IMR-90 (cell line): ENCODE measurements around the gene HSPA1A. TPM values are rescaled to one million over a fixed set of nuclear protein-coding genes. Genes with fewer than 3 reads are reported as not detected.

Experiments used
- ATAC-seq: fragments of 200-7000 bp; cut with Tn5 transposase; 2 replicates; pipeline ENCODE4 v1.9.1; 2020; ENCODE audit warnings: low read depth, mild to moderate bottlenecking, moderate library complexity
- BruUV-seq: library from RNA; stranded (reverse); fragments of 400-500 nt; replicated peaks from 2 replicates; lab custom pipeline; 2021; lab: Mats Ljungman, UMichigan
- CTCF ChIA-PET: fragments of 300-600 bp; formaldehyde crosslinking; extraction: SDS; loops from one replicate; lab custom pipeline; 2021; ENCODE audit warnings: antibody characterized with exemption; lab: Yijun Ruan, JAX
- POLR2A ChIA-PET: fragments of 300-600 bp; sonication (Branson Sonifier 250); formaldehyde crosslinking; loops from one replicate; lab custom pipeline; 2022; ENCODE audit warnings: antibody characterized with exemption; ENCODE audit not compliant: unreplicated experiment; lab: Charles Lee
- DNase-seq: peaks from one replicate; pipeline ENCODE4 v3.0.0; 2013
- H2AFZ ChIP-seq: replicated peaks from 2 replicates; pipeline ENCODE3; 2013; ENCODE audit warnings: low read length, mild to moderate bottlenecking; ENCODE audit not compliant: poor library complexity
- H2AK5ac ChIP-seq: 2 replicates; pipeline ENCODE4 v1.6.1; 2013; ENCODE audit warnings: low read depth, low read length, inconsistent platforms
- H2AK9ac ChIP-seq: replicated peaks from 2 replicates; pipeline ENCODE3; 2013; ENCODE audit warnings: mild to moderate bottlenecking, low read depth, low read length, moderate library complexity; ENCODE audit not compliant: poor library complexity
- H2BK120ac ChIP-seq: 2 replicates; pipeline ENCODE4 v1.6.1; 2013; ENCODE audit warnings: low read depth, low read length, inconsistent platforms
- H2BK15ac ChIP-seq: 3 replicates; pipeline ENCODE4 v1.6.1; 2013; ENCODE audit warnings: low read depth, low read length, inconsistent platforms
- H2BK20ac ChIP-seq: 2 replicates; pipeline ENCODE4 v1.6.1; 2013; ENCODE audit warnings: low read depth, mild to moderate bottlenecking, inconsistent platforms, low read length, moderate library complexity
- H2BK5ac ChIP-seq: 2 replicates; pipeline ENCODE4 v1.6.1; 2013; ENCODE audit warnings: mild to moderate bottlenecking, low read depth, low read length, inconsistent platforms; ENCODE audit not compliant: poor library complexity, severe bottlenecking
- H3K14ac ChIP-seq: replicated peaks from 2 replicates; pipeline ENCODE4 v1.6.1; 2013; ENCODE audit warnings: low read depth, low read length, inconsistent platforms
- H3K18ac ChIP-seq: 2 replicates; pipeline ENCODE4 v1.6.1; 2013; ENCODE audit warnings: low read depth, low read length, control low read depth
- H3K23ac ChIP-seq: 2 replicates; pipeline ENCODE4 v1.6.1; 2013; ENCODE audit warnings: low read depth, low read length, inconsistent platforms
- H3K27ac ChIP-seq: 2 replicates; pipeline ENCODE4 v1.5.1; 2013; ENCODE audit warnings: mild to moderate bottlenecking, control low read depth, low read length; ENCODE audit not compliant: insufficient read depth
- H3K27me3 ChIP-seq: 2 replicates; pipeline ENCODE4 v1.6.1; 2013; ENCODE audit warnings: low read length; ENCODE audit not compliant: control insufficient read depth, insufficient read depth
- H3K36me3 ChIP-seq: 2 replicates; pipeline ENCODE4 v1.6.1; 2013; ENCODE audit warnings: low read length, mixed read lengths; ENCODE audit not compliant: control insufficient read depth, insufficient read depth
- H3K4ac ChIP-seq: 2 replicates; pipeline ENCODE4 v1.6.1; 2013; ENCODE audit warnings: low read depth, low read length, inconsistent platforms
- H3K4me1 ChIP-seq: 2 replicates; pipeline ENCODE4 v1.6.1; 2013; ENCODE audit warnings: low read length, mixed read lengths; ENCODE audit not compliant: control insufficient read depth, insufficient read depth
- H3K4me2 ChIP-seq: 2 replicates; pipeline ENCODE4 v1.6.1; 2013; ENCODE audit warnings: low read depth, mild to moderate bottlenecking, control low read depth, low read length, moderate library complexity
- H3K4me3 ChIP-seq: 2 replicates; pipeline ENCODE4 v1.5.1; 2013; ENCODE audit warnings: low read depth, mild to moderate bottlenecking, control low read depth, low read length, moderate library complexity; ENCODE audit not compliant: insufficient read depth
- H3K56ac ChIP-seq: 2 replicates; pipeline ENCODE4 v1.6.1; 2013; ENCODE audit warnings: low read length, inconsistent platforms; ENCODE audit not compliant: insufficient read depth; ENCODE audit errors: extremely low read depth
- H3K79me1 ChIP-seq, 2 experiments: 2 replicates each; pipeline ENCODE4 v1.6.1; 2013; ENCODE audit warnings: low read length in 2 of 2, inconsistent platforms in 1 of 2, low read depth in 1 of 2
- H3K9ac ChIP-seq: 2 replicates; pipeline ENCODE4 v1.6.1; 2013; ENCODE audit warnings: low read depth, low read length, control low read depth
- H3K9me1 ChIP-seq: 2 replicates; pipeline ENCODE4 v1.6.1; 2013; ENCODE audit warnings: low read length, inconsistent platforms; ENCODE audit not compliant: insufficient read depth
- H3K9me3 ChIP-seq: 2 replicates; pipeline ENCODE4 v1.6.1; 2013; ENCODE audit warnings: low read length; ENCODE audit not compliant: control insufficient read depth, insufficient read depth
- H4K20me1 ChIP-seq: 2 replicates; pipeline ENCODE4 v1.6.1; 2013; ENCODE audit warnings: low read length, inconsistent platforms; ENCODE audit not compliant: insufficient read depth
- H4K5ac ChIP-seq: 2 replicates; pipeline ENCODE4 v1.6.1; 2013; ENCODE audit warnings: mild to moderate bottlenecking, low read depth, low read length, control low read depth
- H4K8ac ChIP-seq, 2 experiments: 2 replicates each; pipeline ENCODE4 v1.6.1; 2013; ENCODE audit warnings: low read depth in 2 of 2, low read length in 2 of 2, control low read depth in 1 of 2, inconsistent platforms in 1 of 2
- H4K91ac ChIP-seq: 2 replicates; pipeline ENCODE4 v1.6.1; 2013; ENCODE audit warnings: low read depth, low read length, inconsistent platforms; ENCODE audit not compliant: insufficient read depth
- BHLHE40 ChIP-seq: fragments of 150-350 bp; IDR thresholded peaks from 2 replicates; pipeline ENCODE4 v1.6.1; 2016; ENCODE audit warnings: mild to moderate bottlenecking, low read depth, low read length
- CEBPB ChIP-seq: IDR thresholded peaks from 2 replicates; pipeline ENCODE4 v1.6.1; 2012; ENCODE audit warnings: low read depth, low read length, improper control_type of control experiment
- CHD1 ChIP-seq: IDR thresholded peaks from 2 replicates; pipeline ENCODE4 v1.6.1; 2012; ENCODE audit warnings: low read depth, low read length, improper control_type of control experiment
- FOS ChIP-seq: fragments of 150-350 bp; IDR thresholded peaks from 2 replicates; pipeline ENCODE4 v1.6.1; 2016; ENCODE audit warnings: low read depth, low read length
- MAFK ChIP-seq: IDR thresholded peaks from 2 replicates; pipeline ENCODE4 v1.6.1; 2012; ENCODE audit warnings: low read depth, low read length, improper control_type of control experiment
- MAZ ChIP-seq: IDR thresholded peaks from 2 replicates; pipeline ENCODE4 v1.6.1; 2012; ENCODE audit warnings: low read depth, mild to moderate bottlenecking, low read length, improper control_type of control experiment, moderate library complexity, borderline replicate concordance
- MXI1 ChIP-seq: IDR thresholded peaks from 2 replicates; pipeline ENCODE4 v1.6.1; 2012; ENCODE audit warnings: low read depth, mild to moderate bottlenecking, low read length, moderate library complexity, borderline replicate concordance
- NFE2L2 ChIP-seq: fragments of 150-350 bp; IDR thresholded peaks from 2 replicates; pipeline ENCODE4 v1.6.1; 2016; ENCODE audit warnings: low read depth, mild to moderate bottlenecking, low read length
- POLR2A ChIP-seq: IDR thresholded peaks from 2 replicates; pipeline ENCODE4 v1.6.1; 2012; ENCODE audit warnings: mild to moderate bottlenecking, low read depth, low read length
- RAD21 ChIP-seq: IDR thresholded peaks from 2 replicates; pipeline ENCODE4 v1.6.1; 2012; ENCODE audit warnings: low read length, improper control_type of control experiment
- RCOR1 ChIP-seq: IDR thresholded peaks from 2 replicates; pipeline ENCODE4 v1.6.1; 2012; ENCODE audit warnings: mild to moderate bottlenecking, low read length, improper control_type of control experiment; ENCODE audit not compliant: insufficient replicate concordance
- RFX5 ChIP-seq: IDR thresholded peaks from 2 replicates; pipeline ENCODE4 v1.8.0; 2012; ENCODE audit warnings: low read depth, mild to moderate bottlenecking, low read length, moderate library complexity
- SMC3 ChIP-seq: fragments of 150-350 bp; IDR thresholded peaks from 2 replicates; pipeline ENCODE4 v1.6.1; 2016; ENCODE audit warnings: low read depth, mild to moderate bottlenecking, antibody characterized with exemption, low read length, moderate library complexity
- WGBS, 2 experiments: methylation state at CpG; one replicate each; pipeline versions ENCODE4 v1.1.5 to v1.1.7; 2013; ENCODE audit warnings: missing lambda C conversion rate in 2 of 2; ENCODE audit not compliant: insufficient read length in 1 of 2; ENCODE audit errors: extremely low coverage in 2 of 2; 5-methylcytosine and 5-hydroxymethylcytosine counted together
- dilution Hi-C: fragments of 300-500 bp; cut with HindIII; formaldehyde crosslinking; loops from one replicate; pipeline ENCODE4 v1.14.3; 2018; ENCODE audit warnings: low sequenced_read_pairs; ENCODE audit not compliant: unreplicated experiment
- in situ Hi-C: fragments of 300-500 bp; cut with MboI; formaldehyde crosslinking; loops from 3 replicates; pipeline ENCODE4 v1.14.3; 2019; ENCODE audit warnings: low sequenced_read_pairs, inconsistent platforms, mixed read lengths
- intact Hi-C: fragments of 100-400 bp; cut with micrococcal nuclease; formaldehyde crosslinking; loops from 2 replicates; pipeline ENCODE4 v1.10.0; 2022
- polyA plus RNA-seq, 3 experiments: library from polyadenylated mRNA; depleted of rRNA; stranded (reverse); fragments of >200 nt; gene quantifications; 2 replicates each; pipeline ENCODE4 v1.2.3, GENCODE V29; 2012; ENCODE audit warnings: low replicate concordance in 1 of 3
- total RNA-seq: library from RNA; depleted of rRNA; stranded (reverse); fragments of >200 nt; gene quantifications from 2 replicates; pipeline ENCODE4 v1.2.3, GENCODE V29; 2012
- TF ChIP-seq, protein P1 (sequence below): fragments of 150-350 bp; IDR thresholded peaks from 2 replicates; pipeline ENCODE4 v1.6.1; 2016; ENCODE audit warnings: low read depth, mild to moderate bottlenecking, low read length, moderate library complexity, borderline replicate concordance
- TF ChIP-seq, protein P2 (sequence below): fragments of 150-350 bp; IDR thresholded peaks from 2 replicates; pipeline ENCODE4 v1.6.1; 2017; ENCODE audit warnings: mild to moderate bottlenecking, antibody characterized with exemption, low read length, low read depth
- TF ChIP-seq, protein P3 (sequence below): conservative IDR thresholded peaks from 2 replicates; pipeline ENCODE4 v1.5.1; 2012; ENCODE audit warnings: mild to moderate bottlenecking, low read depth, low read length, improper control_type of control experiment

The HSPA1A gene
- total and polyA plus RNA-seq, 2 of the 4 experiments (the other 2 are of a cell fraction), result 94.6 to 95.3 TPM

DNA sequence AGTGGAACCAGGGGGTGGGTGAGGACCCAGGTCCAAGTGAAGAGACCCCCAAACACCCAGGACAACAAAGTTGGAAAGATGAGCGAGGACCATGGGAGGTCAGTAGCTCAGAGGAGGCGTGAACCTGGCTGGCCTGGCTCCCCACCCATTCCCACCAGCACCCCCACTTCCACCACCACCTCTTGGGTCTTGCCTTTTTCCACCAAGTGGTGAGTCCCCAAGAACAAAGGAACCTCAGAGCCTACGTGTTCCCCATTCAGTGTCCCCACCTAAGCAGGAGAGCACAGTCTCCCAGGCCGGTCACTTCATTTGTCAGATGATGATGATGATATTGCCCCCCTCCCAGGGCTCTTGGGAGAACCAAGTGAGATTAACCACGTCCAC lies 37.7 kb upstream of the HSPA1A start:
- no TSS peak for BruUV-seq

More for the DNA sequence above, 37.7 kb upstream of the HSPA1A start:
- H2BK20ac ChIP-seq, result no peak overlapping the region
- no peak overlapping the region for H2AFZ ChIP-seq
- 0 out of 4 replicates have a peak, but pooled peaks cover 0 to 2% of the 10 kb centered on the region in 2 experiments for H3K79me1 ChIP-seq
- H4K8ac ChIP-seq, result peak overlapping the region in 1 of 2 experiments; percentile 75; a peak in 2 of 4 replicates
- no peak overlapping the region for H4K91ac ChIP-seq
- CTCF ChIA-PET, result no interaction called here
- in situ Hi-C loops, result no loop called here
- no peak overlapping the region for H3K56ac ChIP-seq
- no peak overlapping the region for H2BK5ac ChIP-seq
- POLR2A ChIA-PET, result no interaction called here
- no peak overlapping the region for H3K9ac ChIP-seq
- H3K23ac ChIP-seq, result no peak overlapping the region
- peak overlapping the region; percentile 96 for H2AK9ac ChIP-seq
- no peak overlapping the region for H3K4me2 ChIP-seq
- no peaks in the 10 kb centered on the region for H3K27me3 ChIP-seq
- H4K5ac ChIP-seq, result no peak overlapping the region
- dilution Hi-C loops, result no loop called here
- no peak overlapping the region for H3K4me3 ChIP-seq
- H3K36me3 ChIP-seq, result peaks cover 45% of the 10 kb centered on the region
- WGBS, 2 experiments, result 100% methylated on average over 1 of the region's 5 CpGs; no CpG with 5 or more reads in 1 of the 2 experiments
- H3K9me1 ChIP-seq, result 0 out of 2 replicates have a peak, but pooled peaks cover 8% of the 10 kb centered on the region
- no peak overlapping the region for H3K14ac ChIP-seq
- H4K20me1 ChIP-seq, result no peaks in the 10 kb centered on the region
- ATAC-seq (no peak), DNase-seq (no peak)
- H3K27ac ChIP-seq, result no peak overlapping the region
- H2BK120ac ChIP-seq, result no peak overlapping the region
- no peak overlapping the region for H2AK5ac ChIP-seq
- no peaks in the 10 kb centered on the region for H3K9me3 ChIP-seq
- intact Hi-C loops, result no loop called here
- peak overlapping the region; percentile 19; the same call in 1 of the 2 replicates for H3K4ac ChIP-seq
- no peak for TF ChIP-seq CEBPB
- TF ChIP-seq POLR2A, result no peak
- TF ChIP-seq RAD21, result no peak
- TF ChIP-seq CHD1, result no peak
- no peak for TF ChIP-seq RCOR1
- no peak for TF ChIP-seq NFE2L2
- no peak for TF ChIP-seq MAZ
- no peak for TF ChIP-seq MAFK
- no peak for TF ChIP-seq RFX5
- TF ChIP-seq MXI1, result no peak
- TF ChIP-seq FOS, result no peak
- TF ChIP-seq, protein P1, sequence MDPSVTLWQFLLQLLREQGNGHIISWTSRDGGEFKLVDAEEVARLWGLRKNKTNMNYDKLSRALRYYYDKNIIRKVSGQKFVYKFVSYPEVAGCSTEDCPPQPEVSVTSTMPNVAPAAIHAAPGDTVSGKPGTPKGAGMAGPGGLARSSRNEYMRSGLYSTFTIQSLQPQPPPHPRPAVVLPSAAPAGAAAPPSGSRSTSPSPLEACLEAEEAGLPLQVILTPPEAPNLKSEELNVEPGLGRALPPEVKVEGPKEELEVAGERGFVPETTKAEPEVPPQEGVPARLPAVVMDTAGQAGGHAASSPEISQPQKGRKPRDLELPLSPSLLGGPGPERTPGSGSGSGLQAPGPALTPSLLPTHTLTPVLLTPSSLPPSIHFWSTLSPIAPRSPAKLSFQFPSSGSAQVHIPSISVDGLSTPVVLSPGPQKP, result no peak
- TF ChIP-seq BHLHE40, result no peak
- no peak for TF ChIP-seq SMC3
- TF ChIP-seq, protein P2, sequence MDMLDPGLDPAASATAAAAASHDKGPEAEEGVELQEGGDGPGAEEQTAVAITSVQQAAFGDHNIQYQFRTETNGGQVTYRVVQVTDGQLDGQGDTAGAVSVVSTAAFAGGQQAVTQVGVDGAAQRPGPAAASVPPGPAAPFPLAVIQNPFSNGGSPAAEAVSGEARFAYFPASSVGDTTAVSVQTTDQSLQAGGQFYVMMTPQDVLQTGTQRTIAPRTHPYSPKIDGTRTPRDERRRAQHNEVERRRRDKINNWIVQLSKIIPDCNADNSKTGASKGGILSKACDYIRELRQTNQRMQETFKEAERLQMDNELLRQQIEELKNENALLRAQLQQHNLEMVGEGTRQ, result no peak
- TF ChIP-seq, protein P3, sequence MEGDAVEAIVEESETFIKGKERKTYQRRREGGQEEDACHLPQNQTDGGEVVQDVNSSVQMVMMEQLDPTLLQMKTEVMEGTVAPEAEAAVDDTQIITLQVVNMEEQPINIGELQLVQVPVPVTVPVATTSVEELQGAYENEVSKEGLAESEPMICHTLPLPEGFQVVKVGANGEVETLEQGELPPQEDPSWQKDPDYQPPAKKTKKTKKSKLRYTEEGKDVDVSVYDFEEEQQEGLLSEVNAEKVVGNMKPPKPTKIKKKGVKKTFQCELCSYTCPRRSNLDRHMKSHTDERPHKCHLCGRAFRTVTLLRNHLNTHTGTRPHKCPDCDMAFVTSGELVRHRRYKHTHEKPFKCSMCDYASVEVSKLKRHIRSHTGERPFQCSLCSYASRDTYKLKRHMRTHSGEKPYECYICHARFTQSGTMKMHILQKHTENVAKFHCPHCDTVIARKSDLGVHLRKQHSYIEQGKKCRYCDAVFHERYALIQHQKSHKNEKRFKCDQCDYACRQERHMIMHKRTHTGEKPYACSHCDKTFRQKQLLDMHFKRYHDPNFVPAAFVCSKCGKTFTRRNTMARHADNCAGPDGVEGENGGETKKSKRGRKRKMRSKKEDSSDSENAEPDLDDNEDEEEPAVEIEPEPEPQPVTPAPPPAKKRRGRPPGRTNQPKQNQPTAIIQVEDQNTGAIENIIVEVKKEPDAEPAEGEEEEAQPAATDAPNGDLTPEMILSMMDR, result no peak
- H3K4me1 ChIP-seq, result peaks cover 10% of the 10 kb centered on the region
- H2BK15ac ChIP-seq, result no peak overlapping the region
- H3K18ac ChIP-seq, result no peak overlapping the region
